HepG2 (cell line): ENCODE measurements around the gene TAF6. TPM values are rescaled to one million over a fixed set of nuclear protein-coding genes. Genes with fewer than 3 reads are reported as not detected.

Source experiments
- AKAP8 ChIP-seq: sonication (generic); formaldehyde crosslinking; IDR thresholded peaks from 2 replicates; pipeline ENCODE4 v1.5.1; 2020; ENCODE audit warnings: mild to moderate bottlenecking, missing genetic modification reagents
- ATF3 ChIP-seq: sonication (generic); formaldehyde crosslinking; IDR thresholded peaks from 2 replicates; pipeline ENCODE4 v1.4.0; 2020; ENCODE audit warnings: missing genetic modification reagents
- ATF7-NPFF ChIP-seq: sonication (generic); formaldehyde crosslinking; IDR thresholded peaks from 2 replicates; pipeline ENCODE4 v1.8.1; 2023; ENCODE audit warnings: mild to moderate bottlenecking, low read depth, missing genetic modification reagents, moderate library complexity
- DNMT3B ChIP-seq: conservative IDR thresholded peaks from 2 replicates; pipeline ENCODE4 v1.6.1; 2016; ENCODE audit warnings: missing biosample characterization, control low read depth
- FOSL2 ChIP-seq: sonication (generic); formaldehyde crosslinking; IDR thresholded peaks from 2 replicates; pipeline ENCODE4 v1.4.0; 2020; ENCODE audit warnings: missing genetic modification reagents
- NR2C2 ChIP-seq: sonication (generic); formaldehyde crosslinking; IDR thresholded peaks from 2 replicates; pipeline ENCODE4 v1.4.0; 2020; ENCODE audit warnings: missing genetic modification reagents, mild to moderate bottlenecking, moderate library complexity, borderline replicate concordance
- SAP130 ChIP-seq: IDR thresholded peaks from 2 replicates; pipeline ENCODE4 v1.6.1; 2016; ENCODE audit warnings: low read depth
- SMAD9 ChIP-seq: sonication (generic); formaldehyde crosslinking; IDR thresholded peaks from 2 replicates; pipeline ENCODE4 v1.5.1; 2020; ENCODE audit warnings: mild to moderate bottlenecking, missing genetic modification reagents
- STAT6 ChIP-seq: sonication (generic); formaldehyde crosslinking; IDR thresholded peaks from 2 replicates; pipeline ENCODE4 v1.4.0; 2020; ENCODE audit warnings: missing genetic modification reagents, mild to moderate bottlenecking, borderline replicate concordance
- ZNF136 ChIP-seq: sonication (generic); formaldehyde crosslinking; IDR thresholded peaks from 2 replicates; pipeline ENCODE4 v1.8.1; 2022; ENCODE audit warnings: low read depth, mild to moderate bottlenecking, moderate library complexity, missing genetic modification reagents
- ZNF207 ChIP-seq: fragments of 450-650 bp; IDR thresholded peaks from 2 replicates; pipeline ENCODE4 v1.6.1; 2016; ENCODE audit warnings: antibody characterized with exemption, borderline replicate concordance
- ZNF350 ChIP-seq: sonication (generic); formaldehyde crosslinking; IDR thresholded peaks from 2 replicates; pipeline ENCODE4 v1.4.0; 2020; ENCODE audit warnings: mild to moderate bottlenecking, low read depth, missing genetic modification reagents, borderline replicate concordance
- ZNF558 ChIP-seq: sonication (generic); formaldehyde crosslinking; IDR thresholded peaks from 2 replicates; pipeline ENCODE4 v1.9.0; 2022; ENCODE audit warnings: mild to moderate bottlenecking, missing genetic modification reagents, borderline replicate concordance
- ZNF777 ChIP-seq: sonication (generic); formaldehyde crosslinking; IDR thresholded peaks from 2 replicates; pipeline ENCODE4 v1.4.0; 2020; ENCODE audit warnings: missing genetic modification reagents
- ZSCAN25 ChIP-seq: sonication (generic); formaldehyde crosslinking; IDR thresholded peaks from 2 replicates; pipeline ENCODE4 v1.8.0; 2022; ENCODE audit warnings: mild to moderate bottlenecking, missing genetic modification reagents
- polyA plus RNA-seq, 8 experiments: library from polyadenylated mRNA; depleted of rRNA in 3 of 8; stranded (reverse) in 7 of 8; unstranded in 1 of 8; fragments of >200 nt; fragmentation: Illumina TruSeq in 4 of 8; extraction: Trizol in 4 of 8; gene quantifications; 2 replicates each; pipeline versions ENCODE4 v1.2.1 to v1.2.3, GENCODE V29; 2011 to 2016; ENCODE audit warnings: low read depth in 4 of 8, missing spikeins in 1 of 8, mixed read lengths in 1 of 8; ENCODE audit not compliant: insufficient read depth in 1 of 8
- total RNA-seq, 5 experiments: library from RNA; depleted of rRNA; stranded (reverse); fragments of >200 nt; fragmentation: Illumina TruSeq; extraction: Trizol; gene quantifications; 2 replicates each; pipeline ENCODE4 v1.2.3, GENCODE V29; 2016; ENCODE audit warnings: low read depth in 1 of 5
- TF ChIP-seq, protein P1 (sequence below): sonication (generic); formaldehyde crosslinking; IDR thresholded peaks from 2 replicates; pipeline ENCODE4 v1.5.0; 2020; ENCODE audit warnings: mild to moderate bottlenecking, missing genetic modification reagents, borderline replicate concordance
- TF ChIP-seq, protein P2 (sequence below): sonication (generic); formaldehyde crosslinking; IDR thresholded peaks from 2 replicates; pipeline ENCODE4 v1.8.0; 2022; ENCODE audit warnings: missing genetic modification reagents, mild to moderate bottlenecking, borderline replicate concordance
- TF ChIP-seq, protein P3 (sequence below): sonication (generic); formaldehyde crosslinking; IDR thresholded peaks from 2 replicates; pipeline ENCODE4 v1.8.0; 2023; ENCODE audit warnings: mild to moderate bottlenecking, missing genetic modification reagents

Gene TAF6
- total and polyA plus RNA-seq, 2 of the 13 experiments (the other 11 are each of a cell fraction or from before 2014, with no cell fraction given): 12.9 to 18.8 TPM

GRCh38 chr7:100130608-100131453 lies 11.7 kb upstream of the TAF6 start (continued):
- TF ChIP-seq AKAP8 (no peak), NR2C2 (CRISPR knock-in tag) (no peak), ZNF207 (no peak), ZNF350 (CRISPR knock-in tag) (peak; percentile 20; the same call in 1 of the 2 replicates), ZSCAN25 (CRISPR knock-in tag) (no peak), ZNF777 (CRISPR knock-in tag) (peak; percentile 40; the same call in 1 of the 2 replicates), ATF7-NPFF (no peak), ZNF558 (CRISPR knock-in tag) (no peak), SMAD9 (CRISPR knock-in tag) (no peak), DNMT3B (CRISPR knock-in tag) (no peak), ZNF136 (CRISPR knock-in tag) (no peak), STAT6 (CRISPR knock-in tag) (no peak), FOSL2 (CRISPR knock-in tag) (0 out of 2 replicates have a peak, but pooled peaks have one; percentile 4), ATF3 (peak; percentile 78), SAP130 (peak; percentile 40)
- TF ChIP-seq, protein P1, sequence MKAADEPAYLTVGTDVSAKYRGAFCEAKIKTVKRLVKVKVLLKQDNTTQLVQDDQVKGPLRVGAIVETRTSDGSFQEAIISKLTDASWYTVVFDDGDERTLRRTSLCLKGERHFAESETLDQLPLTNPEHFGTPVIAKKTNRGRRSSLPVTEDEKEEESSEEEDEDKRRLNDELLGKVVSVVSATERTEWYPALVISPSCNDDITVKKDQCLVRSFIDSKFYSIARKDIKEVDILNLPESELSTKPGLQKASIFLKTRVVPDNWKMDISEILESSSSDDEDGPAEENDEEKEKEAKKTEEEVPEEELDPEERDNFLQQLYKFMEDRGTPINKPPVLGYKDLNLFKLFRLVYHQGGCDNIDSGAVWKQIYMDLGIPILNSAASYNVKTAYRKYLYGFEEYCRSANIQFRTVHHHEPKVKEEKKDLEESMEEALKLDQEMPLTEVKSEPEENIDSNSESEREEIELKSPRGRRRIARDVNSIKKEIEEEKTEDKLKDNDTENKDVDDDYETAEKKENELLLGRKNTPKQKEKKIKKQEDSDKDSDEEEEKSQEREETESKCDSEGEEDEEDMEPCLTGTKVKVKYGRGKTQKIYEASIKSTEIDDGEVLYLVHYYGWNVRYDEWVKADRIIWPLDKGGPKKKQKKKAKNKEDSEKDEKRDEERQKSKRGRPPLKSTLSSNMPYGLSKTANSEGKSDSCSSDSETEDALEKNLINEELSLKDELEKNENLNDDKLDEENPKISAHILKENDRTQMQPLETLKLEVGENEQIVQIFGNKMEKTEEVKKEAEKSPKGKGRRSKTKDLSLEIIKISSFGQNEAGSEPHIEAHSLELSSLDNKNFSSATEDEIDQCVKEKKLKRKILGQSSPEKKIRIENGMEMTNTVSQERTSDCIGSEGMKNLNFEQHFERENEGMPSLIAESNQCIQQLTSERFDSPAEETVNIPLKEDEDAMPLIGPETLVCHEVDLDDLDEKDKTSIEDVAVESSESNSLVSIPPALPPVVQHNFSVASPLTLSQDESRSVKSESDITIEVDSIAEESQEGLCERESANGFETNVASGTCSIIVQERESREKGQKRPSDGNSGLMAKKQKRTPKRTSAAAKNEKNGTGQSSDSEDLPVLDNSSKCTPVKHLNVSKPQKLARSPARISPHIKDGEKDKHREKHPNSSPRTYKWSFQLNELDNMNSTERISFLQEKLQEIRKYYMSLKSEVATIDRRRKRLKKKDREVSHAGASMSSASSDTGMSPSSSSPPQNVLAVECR (CRISPR knock-in tag): peak; percentile 48; the same call in 1 of the 2 replicates
- TF ChIP-seq, protein P2, sequence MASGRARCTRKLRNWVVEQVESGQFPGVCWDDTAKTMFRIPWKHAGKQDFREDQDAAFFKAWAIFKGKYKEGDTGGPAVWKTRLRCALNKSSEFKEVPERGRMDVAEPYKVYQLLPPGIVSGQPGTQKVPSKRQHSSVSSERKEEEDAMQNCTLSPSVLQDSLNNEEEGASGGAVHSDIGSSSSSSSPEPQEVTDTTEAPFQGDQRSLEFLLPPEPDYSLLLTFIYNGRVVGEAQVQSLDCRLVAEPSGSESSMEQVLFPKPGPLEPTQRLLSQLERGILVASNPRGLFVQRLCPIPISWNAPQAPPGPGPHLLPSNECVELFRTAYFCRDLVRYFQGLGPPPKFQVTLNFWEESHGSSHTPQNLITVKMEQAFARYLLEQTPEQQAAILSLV (CRISPR knock-in tag): no peak
- TF ChIP-seq, protein P3, sequence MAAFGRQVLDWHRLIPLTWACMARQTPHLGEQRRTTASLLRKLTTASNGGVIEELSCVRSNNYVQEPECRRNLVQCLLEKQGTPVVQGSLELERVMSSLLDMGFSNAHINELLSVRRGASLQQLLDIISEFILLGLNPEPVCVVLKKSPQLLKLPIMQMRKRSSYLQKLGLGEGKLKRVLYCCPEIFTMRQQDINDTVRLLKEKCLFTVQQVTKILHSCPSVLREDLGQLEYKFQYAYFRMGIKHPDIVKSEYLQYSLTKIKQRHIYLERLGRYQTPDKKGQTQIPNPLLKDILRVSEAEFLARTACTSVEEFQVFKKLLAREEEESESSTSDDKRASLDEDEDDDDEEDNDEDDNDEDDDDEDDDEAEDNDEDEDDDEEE (CRISPR knock-in tag): no peak
